Neural progenitor cell (in vitro differentiated cells): Measurements from ENCODE around the gene COL13A1.
A peak's percentile ranks its signal among the peaks of the same experiment; 100 is the strongest.

Source experiments
- EZH2 ChIP-seq: fragments of 200-600 bp; sonication (generic); IDR thresholded peaks from 2 replicates; pipeline ENCODE4 v1.6.1; 2017; ENCODE audit warnings: antibody characterized with exemption, mild to moderate bottlenecking, moderate library complexity
- EZH2phosphoT487 ChIP-seq: fragments of 200-600 bp; sonication (generic); IDR thresholded peaks from 2 replicates; pipeline ENCODE4 v1.6.1; 2017; ENCODE audit warnings: antibody characterized with exemption
- TF ChIP-seq, protein P1 (sequence below): fragments of 200-600 bp; sonication (generic); IDR thresholded peaks from 2 replicates; pipeline ENCODE4 v1.5.1; 2017; ENCODE audit warnings: antibody characterized with exemption, mild to moderate bottlenecking

DNA sequence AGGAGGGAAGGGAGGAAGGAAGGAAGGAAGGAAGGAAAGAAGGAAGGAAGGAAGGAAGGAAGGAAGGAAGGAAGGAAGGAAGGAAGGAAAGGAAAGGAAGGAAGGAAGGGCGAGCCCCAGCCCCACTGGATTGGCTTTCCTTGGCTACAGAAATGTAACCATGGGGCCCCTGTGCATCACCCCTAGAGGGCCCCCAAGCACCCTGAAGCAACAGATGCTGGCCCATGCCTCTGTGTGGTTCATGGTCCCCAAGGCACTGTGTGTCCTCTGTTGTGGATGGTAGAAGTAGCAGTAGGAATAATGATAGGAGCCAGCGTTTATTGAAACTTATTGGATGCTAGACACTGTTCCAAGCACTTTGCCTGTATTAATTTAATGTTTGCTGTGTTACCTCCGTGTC lies 134.4 kb downstream of the COL13A1 start:
- TF ChIP-seq EZH2 = no peak
- TF ChIP-seq, protein P1, sequence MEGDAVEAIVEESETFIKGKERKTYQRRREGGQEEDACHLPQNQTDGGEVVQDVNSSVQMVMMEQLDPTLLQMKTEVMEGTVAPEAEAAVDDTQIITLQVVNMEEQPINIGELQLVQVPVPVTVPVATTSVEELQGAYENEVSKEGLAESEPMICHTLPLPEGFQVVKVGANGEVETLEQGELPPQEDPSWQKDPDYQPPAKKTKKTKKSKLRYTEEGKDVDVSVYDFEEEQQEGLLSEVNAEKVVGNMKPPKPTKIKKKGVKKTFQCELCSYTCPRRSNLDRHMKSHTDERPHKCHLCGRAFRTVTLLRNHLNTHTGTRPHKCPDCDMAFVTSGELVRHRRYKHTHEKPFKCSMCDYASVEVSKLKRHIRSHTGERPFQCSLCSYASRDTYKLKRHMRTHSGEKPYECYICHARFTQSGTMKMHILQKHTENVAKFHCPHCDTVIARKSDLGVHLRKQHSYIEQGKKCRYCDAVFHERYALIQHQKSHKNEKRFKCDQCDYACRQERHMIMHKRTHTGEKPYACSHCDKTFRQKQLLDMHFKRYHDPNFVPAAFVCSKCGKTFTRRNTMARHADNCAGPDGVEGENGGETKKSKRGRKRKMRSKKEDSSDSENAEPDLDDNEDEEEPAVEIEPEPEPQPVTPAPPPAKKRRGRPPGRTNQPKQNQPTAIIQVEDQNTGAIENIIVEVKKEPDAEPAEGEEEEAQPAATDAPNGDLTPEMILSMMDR = peak; percentile 46
- TF ChIP-seq EZH2phosphoT487 = no peak
